IMR-90 (cell line): Measurements from ENCODE around the gene SLX4IP. TPM values are rescaled to one million over a fixed set of nuclear protein-coding genes. Genes with fewer than 3 reads are reported as not detected.

Source experiments
- ATAC-seq: fragments of 200-7000 bp; cut with Tn5 transposase; 2 replicates; pipeline ENCODE4 v1.9.1; 2020; ENCODE audit warnings: low read depth, mild to moderate bottlenecking, moderate library complexity
- BruUV-seq: library from RNA; stranded (reverse); fragments of 400-500 nt; replicated peaks from 2 replicates; lab custom pipeline; 2021; lab: Mats Ljungman, UMichigan
- CTCF ChIA-PET: fragments of 300-600 bp; formaldehyde crosslinking; extraction: SDS; loops from one replicate; lab custom pipeline; 2021; ENCODE audit warnings: antibody characterized with exemption; lab: Yijun Ruan, JAX
- POLR2A ChIA-PET: fragments of 300-600 bp; sonication (Branson Sonifier 250); formaldehyde crosslinking; loops from one replicate; lab custom pipeline; 2022; ENCODE audit warnings: antibody characterized with exemption; ENCODE audit not compliant: unreplicated experiment; lab: Charles Lee
- DNase-seq: peaks from one replicate; pipeline ENCODE4 v3.0.0; 2013
- H2AFZ ChIP-seq: replicated peaks from 2 replicates; pipeline ENCODE3; 2013; ENCODE audit warnings: low read length, mild to moderate bottlenecking; ENCODE audit not compliant: poor library complexity
- H2AK5ac ChIP-seq: 2 replicates; pipeline ENCODE4 v1.6.1; 2013; ENCODE audit warnings: low read depth, low read length, inconsistent platforms
- H2AK9ac ChIP-seq: replicated peaks from 2 replicates; pipeline ENCODE3; 2013; ENCODE audit warnings: mild to moderate bottlenecking, low read depth, low read length, moderate library complexity; ENCODE audit not compliant: poor library complexity
- H2BK120ac ChIP-seq: 2 replicates; pipeline ENCODE4 v1.6.1; 2013; ENCODE audit warnings: low read depth, low read length, inconsistent platforms
- H2BK15ac ChIP-seq: 3 replicates; pipeline ENCODE4 v1.6.1; 2013; ENCODE audit warnings: low read depth, low read length, inconsistent platforms
- H2BK20ac ChIP-seq: 2 replicates; pipeline ENCODE4 v1.6.1; 2013; ENCODE audit warnings: low read depth, mild to moderate bottlenecking, inconsistent platforms, low read length, moderate library complexity
- H2BK5ac ChIP-seq: 2 replicates; pipeline ENCODE4 v1.6.1; 2013; ENCODE audit warnings: mild to moderate bottlenecking, low read depth, low read length, inconsistent platforms; ENCODE audit not compliant: poor library complexity, severe bottlenecking
- H3K14ac ChIP-seq: replicated peaks from 2 replicates; pipeline ENCODE4 v1.6.1; 2013; ENCODE audit warnings: low read depth, low read length, inconsistent platforms
- H3K18ac ChIP-seq: 2 replicates; pipeline ENCODE4 v1.6.1; 2013; ENCODE audit warnings: low read depth, low read length, control low read depth
- H3K23ac ChIP-seq: 2 replicates; pipeline ENCODE4 v1.6.1; 2013; ENCODE audit warnings: low read depth, low read length, inconsistent platforms
- H3K27ac ChIP-seq: 2 replicates; pipeline ENCODE4 v1.5.1; 2013; ENCODE audit warnings: mild to moderate bottlenecking, control low read depth, low read length; ENCODE audit not compliant: insufficient read depth
- H3K27me3 ChIP-seq: 2 replicates; pipeline ENCODE4 v1.6.1; 2013; ENCODE audit warnings: low read length; ENCODE audit not compliant: control insufficient read depth, insufficient read depth
- H3K36me3 ChIP-seq: 2 replicates; pipeline ENCODE4 v1.6.1; 2013; ENCODE audit warnings: low read length, mixed read lengths; ENCODE audit not compliant: control insufficient read depth, insufficient read depth
- H3K4ac ChIP-seq: 2 replicates; pipeline ENCODE4 v1.6.1; 2013; ENCODE audit warnings: low read depth, low read length, inconsistent platforms
- H3K4me1 ChIP-seq: 2 replicates; pipeline ENCODE4 v1.6.1; 2013; ENCODE audit warnings: low read length, mixed read lengths; ENCODE audit not compliant: control insufficient read depth, insufficient read depth
- H3K4me2 ChIP-seq: 2 replicates; pipeline ENCODE4 v1.6.1; 2013; ENCODE audit warnings: low read depth, mild to moderate bottlenecking, control low read depth, low read length, moderate library complexity
- H3K4me3 ChIP-seq: 2 replicates; pipeline ENCODE4 v1.5.1; 2013; ENCODE audit warnings: low read depth, mild to moderate bottlenecking, control low read depth, low read length, moderate library complexity; ENCODE audit not compliant: insufficient read depth
- H3K56ac ChIP-seq: 2 replicates; pipeline ENCODE4 v1.6.1; 2013; ENCODE audit warnings: low read length, inconsistent platforms; ENCODE audit not compliant: insufficient read depth; ENCODE audit errors: extremely low read depth
- H3K79me1 ChIP-seq, 2 experiments: 2 replicates each; pipeline ENCODE4 v1.6.1; 2013; ENCODE audit warnings: low read length in 2 of 2, inconsistent platforms in 1 of 2, low read depth in 1 of 2
- H3K9ac ChIP-seq: 2 replicates; pipeline ENCODE4 v1.6.1; 2013; ENCODE audit warnings: low read depth, low read length, control low read depth
- H3K9me1 ChIP-seq: 2 replicates; pipeline ENCODE4 v1.6.1; 2013; ENCODE audit warnings: low read length, inconsistent platforms; ENCODE audit not compliant: insufficient read depth
- H3K9me3 ChIP-seq: 2 replicates; pipeline ENCODE4 v1.6.1; 2013; ENCODE audit warnings: low read length; ENCODE audit not compliant: control insufficient read depth, insufficient read depth
- H4K20me1 ChIP-seq: 2 replicates; pipeline ENCODE4 v1.6.1; 2013; ENCODE audit warnings: low read length, inconsistent platforms; ENCODE audit not compliant: insufficient read depth
- H4K5ac ChIP-seq: 2 replicates; pipeline ENCODE4 v1.6.1; 2013; ENCODE audit warnings: mild to moderate bottlenecking, low read depth, low read length, control low read depth
- H4K8ac ChIP-seq, 2 experiments: 2 replicates each; pipeline ENCODE4 v1.6.1; 2013; ENCODE audit warnings: low read depth in 2 of 2, low read length in 2 of 2, control low read depth in 1 of 2, inconsistent platforms in 1 of 2
- H4K91ac ChIP-seq: 2 replicates; pipeline ENCODE4 v1.6.1; 2013; ENCODE audit warnings: low read depth, low read length, inconsistent platforms; ENCODE audit not compliant: insufficient read depth
- BHLHE40 ChIP-seq: fragments of 150-350 bp; IDR thresholded peaks from 2 replicates; pipeline ENCODE4 v1.6.1; 2016; ENCODE audit warnings: mild to moderate bottlenecking, low read depth, low read length
- CEBPB ChIP-seq: IDR thresholded peaks from 2 replicates; pipeline ENCODE4 v1.6.1; 2012; ENCODE audit warnings: low read depth, low read length, improper control_type of control experiment
- CHD1 ChIP-seq: IDR thresholded peaks from 2 replicates; pipeline ENCODE4 v1.6.1; 2012; ENCODE audit warnings: low read depth, low read length, improper control_type of control experiment
- CTCF ChIP-seq: conservative IDR thresholded peaks from 2 replicates; pipeline ENCODE4 v1.5.1; 2012; ENCODE audit warnings: mild to moderate bottlenecking, low read depth, low read length, improper control_type of control experiment
- MAFK ChIP-seq: IDR thresholded peaks from 2 replicates; pipeline ENCODE4 v1.6.1; 2012; ENCODE audit warnings: low read depth, low read length, improper control_type of control experiment
- MAZ ChIP-seq: IDR thresholded peaks from 2 replicates; pipeline ENCODE4 v1.6.1; 2012; ENCODE audit warnings: low read depth, mild to moderate bottlenecking, low read length, improper control_type of control experiment, moderate library complexity, borderline replicate concordance
- MXI1 ChIP-seq: IDR thresholded peaks from 2 replicates; pipeline ENCODE4 v1.6.1; 2012; ENCODE audit warnings: low read depth, mild to moderate bottlenecking, low read length, moderate library complexity, borderline replicate concordance
- USF2 ChIP-seq: fragments of 150-350 bp; IDR thresholded peaks from 2 replicates; pipeline ENCODE4 v1.6.1; 2017; ENCODE audit warnings: mild to moderate bottlenecking, antibody characterized with exemption, low read length, low read depth
- WGBS, 2 experiments: methylation state at CpG; one replicate each; pipeline versions ENCODE4 v1.1.5 to v1.1.7; 2013; ENCODE audit warnings: missing lambda C conversion rate in 2 of 2; ENCODE audit not compliant: insufficient read length in 1 of 2; ENCODE audit errors: extremely low coverage in 2 of 2; 5-methylcytosine and 5-hydroxymethylcytosine counted together
- dilution Hi-C: fragments of 300-500 bp; cut with HindIII; formaldehyde crosslinking; loops from one replicate; pipeline ENCODE4 v1.14.3; 2018; ENCODE audit warnings: low sequenced_read_pairs; ENCODE audit not compliant: unreplicated experiment
- in situ Hi-C: fragments of 300-500 bp; cut with MboI; formaldehyde crosslinking; loops from 3 replicates; pipeline ENCODE4 v1.14.3; 2019; ENCODE audit warnings: low sequenced_read_pairs, inconsistent platforms, mixed read lengths
- intact Hi-C: fragments of 100-400 bp; cut with micrococcal nuclease; formaldehyde crosslinking; loops from 2 replicates; pipeline ENCODE4 v1.10.0; 2022
- polyA plus RNA-seq, 3 experiments: library from polyadenylated mRNA; depleted of rRNA; stranded (reverse); fragments of >200 nt; gene quantifications; 2 replicates each; pipeline ENCODE4 v1.2.3, GENCODE V29; 2012; ENCODE audit warnings: low replicate concordance in 1 of 3
- total RNA-seq: library from RNA; depleted of rRNA; stranded (reverse); fragments of >200 nt; gene quantifications from 2 replicates; pipeline ENCODE4 v1.2.3, GENCODE V29; 2012

The SLX4IP gene
- total and polyA plus RNA-seq, 2 of the 4 experiments (the other 2 are of a cell fraction): 1.3 to 5.9 TPM

- Histone ChIP-seq H3K4ac (no peak overlapping the region), H3K9me3 (no peaks in the 10 kb centered on the region), H3K18ac (no peak overlapping the region), H4K20me1 (no peaks in the 10 kb centered on the region), H3K27me3 (no peaks in the 10 kb centered on the region), H3K4me3 (no peak overlapping the region), H3K9me1 (no peaks in the 10 kb centered on the region), H2BK5ac (no peak overlapping the region), H3K79me1 (peaks cover 8 to 9% of the 10 kb centered on the region in 2 experiments; a peak in 2 of 4 replicates), H2AK9ac (no peak overlapping the region), H2AK5ac (no peak overlapping the region; the same call in 1 of the 2 replicates), H3K36me3 (no peaks in the 10 kb centered on the region), H3K56ac (no peak overlapping the region), H2AFZ (no peak overlapping the region), H2BK20ac (no peak overlapping the region), H3K14ac (no peak overlapping the region), H4K5ac (no peak overlapping the region), H2BK15ac (no peak overlapping the region; the same call in 2 of the 3 replicates), H3K4me2 (no peak overlapping the region), H4K8ac (no peak overlapping the region), H2BK120ac (no peak overlapping the region), H3K9ac (no peak overlapping the region), H3K4me1 (no peaks in the 10 kb centered on the region), H4K91ac (no peak overlapping the region), H3K23ac (no peak overlapping the region), H3K27ac (no peak overlapping the region)
- intact Hi-C loops: no loop called here
- BruUV-seq: no TSS peak
- in situ Hi-C loops: no loop called here
- ATAC-seq (no peak), DNase-seq (no peak)
- no CpG with 5 or more reads among the region's 2 CpGs for WGBS, 2 experiments
- TF ChIP-seq MAZ: no peak
- TF ChIP-seq CEBPB: no peak
- no peak for TF ChIP-seq MAFK
- TF ChIP-seq CHD1: no peak
- TF ChIP-seq BHLHE40: no peak
- TF ChIP-seq USF2: no peak
- TF ChIP-seq MXI1: no peak
- no peak for TF ChIP-seq CTCF
- ChIA-PET CTCF (no interaction called here), POLR2A (no interaction called here)
- dilution Hi-C loops: no loop called here
Measured at GRCh38 chr20:10490257-10490656, 55.2 kb downstream of the SLX4IP start.
